NT2/D1 (cell line): Measurements from ENCODE around the gene LGI4.

Experiments
- DNase-seq: peaks from one replicate; pipeline ENCODE4 v3.0.0-alpha.2; 2011; ENCODE audit warnings: low read depth, low spot score
- H3K27me3 ChIP-seq: 2 replicates; pipeline ENCODE4 v1.6.0; 2011; ENCODE audit warnings: mild to moderate bottlenecking; ENCODE audit not compliant: insufficient read length, insufficient read depth
- H3K36me3 ChIP-seq: 2 replicates; pipeline ENCODE4 v1.6.1; 2011; ENCODE audit warnings: mild to moderate bottlenecking, low read length, mixed read lengths; ENCODE audit not compliant: insufficient read depth, insufficient read length
- H3K4me1 ChIP-seq: 2 replicates; pipeline ENCODE4 v1.5.1; 2011; ENCODE audit not compliant: insufficient read depth, insufficient read length
- H3K4me3 ChIP-seq: 2 replicates; pipeline ENCODE4 v1.5.1; 2011; ENCODE audit warnings: low read depth; ENCODE audit not compliant: insufficient read length
- H3K9ac ChIP-seq: 2 replicates; pipeline ENCODE4 v1.6.0; 2011; ENCODE audit warnings: low read depth; ENCODE audit not compliant: insufficient read length
- H3K9me3 ChIP-seq: 2 replicates; pipeline ENCODE4 v1.5.1; 2011; ENCODE audit warnings: mild to moderate bottlenecking, low read length; ENCODE audit not compliant: insufficient read depth
- SUZ12 ChIP-seq: IDR thresholded peaks from 2 replicates; pipeline ENCODE4 v1.6.1; 2011; ENCODE audit not compliant: insufficient read length, insufficient read depth; ENCODE audit errors: extremely low read depth
- YY1 ChIP-seq: IDR thresholded peaks from 2 replicates; pipeline ENCODE4 v1.6.1; 2011; ENCODE audit not compliant: insufficient read length, insufficient read depth
- ZNF274 ChIP-seq: IDR thresholded peaks from 2 replicates; pipeline ENCODE4 v1.6.1; 2011; ENCODE audit warnings: mild to moderate bottlenecking, low read depth, low read length

The LGI4 gene

DNA sequence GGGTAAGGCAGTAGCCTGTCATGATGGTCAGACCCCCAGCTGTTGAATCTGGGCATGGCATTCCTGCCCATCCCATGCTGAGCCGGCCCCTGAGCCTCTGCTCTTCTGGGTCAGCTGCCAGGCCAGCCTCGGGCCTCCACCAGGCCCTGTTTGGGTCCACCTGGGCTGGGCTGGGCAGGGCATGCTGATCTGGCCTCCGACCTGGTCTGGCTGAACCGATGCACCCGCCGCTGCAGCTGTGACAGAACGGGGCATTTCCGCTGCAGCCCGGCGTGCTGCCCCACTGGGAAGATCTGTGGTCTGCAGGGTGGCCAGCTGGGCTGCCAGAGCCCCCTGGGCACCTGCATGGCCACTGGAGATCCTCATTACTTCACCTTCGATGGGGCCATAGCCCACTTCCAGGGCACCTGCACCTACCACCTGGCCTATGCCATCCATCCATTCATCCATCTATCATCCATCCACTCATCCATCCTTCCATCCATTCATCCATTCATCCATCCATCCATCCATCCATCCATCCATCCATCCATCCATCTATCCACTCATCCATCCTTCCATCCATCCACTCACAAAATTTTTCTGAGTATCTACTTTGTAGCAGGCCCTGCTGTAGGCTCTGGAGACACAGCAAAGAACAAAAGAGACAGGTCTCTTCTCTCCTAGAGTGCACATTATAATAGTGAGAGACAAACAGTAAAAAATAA lies 40.8 kb downstream of the LGI4 start:
- no peaks in the 10 kb centered on the region for H3K36me3 ChIP-seq
- no peak overlapping the region for H3K9ac ChIP-seq
- H3K4me1 ChIP-seq = peaks cover 6% of the 10 kb centered on the region
- TF ChIP-seq ZNF274 = no peak
- TF ChIP-seq YY1 = no peak
- no peak for TF ChIP-seq SUZ12
- no peaks in the 10 kb centered on the region for H3K27me3 ChIP-seq
- DNase-seq = no peak
- no peaks in the 10 kb centered on the region for H3K9me3 ChIP-seq
- H3K4me3 ChIP-seq = no peak overlapping the region

DNA sequence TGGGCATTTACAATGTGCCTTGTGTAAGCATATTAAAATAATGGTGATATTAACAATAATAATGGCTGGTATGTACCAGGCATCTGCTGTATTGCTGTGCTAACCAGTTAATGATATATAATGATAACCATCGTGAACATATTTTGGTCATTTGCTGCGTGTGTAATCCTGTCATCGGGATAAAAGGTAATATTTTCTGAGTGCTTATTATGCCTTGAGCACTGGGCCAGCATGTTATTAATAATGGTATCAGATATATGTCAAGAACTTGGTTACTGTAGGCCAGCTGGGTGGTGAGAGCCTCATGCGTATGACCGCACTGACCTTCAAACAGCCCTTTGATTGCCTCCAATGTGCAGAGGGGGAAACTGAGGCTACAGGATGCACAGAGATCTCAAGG lies 41.4 kb downstream of the LGI4 start:
- H3K4me3 ChIP-seq = no peak overlapping the region
- DNase-seq = no peak

DNA sequence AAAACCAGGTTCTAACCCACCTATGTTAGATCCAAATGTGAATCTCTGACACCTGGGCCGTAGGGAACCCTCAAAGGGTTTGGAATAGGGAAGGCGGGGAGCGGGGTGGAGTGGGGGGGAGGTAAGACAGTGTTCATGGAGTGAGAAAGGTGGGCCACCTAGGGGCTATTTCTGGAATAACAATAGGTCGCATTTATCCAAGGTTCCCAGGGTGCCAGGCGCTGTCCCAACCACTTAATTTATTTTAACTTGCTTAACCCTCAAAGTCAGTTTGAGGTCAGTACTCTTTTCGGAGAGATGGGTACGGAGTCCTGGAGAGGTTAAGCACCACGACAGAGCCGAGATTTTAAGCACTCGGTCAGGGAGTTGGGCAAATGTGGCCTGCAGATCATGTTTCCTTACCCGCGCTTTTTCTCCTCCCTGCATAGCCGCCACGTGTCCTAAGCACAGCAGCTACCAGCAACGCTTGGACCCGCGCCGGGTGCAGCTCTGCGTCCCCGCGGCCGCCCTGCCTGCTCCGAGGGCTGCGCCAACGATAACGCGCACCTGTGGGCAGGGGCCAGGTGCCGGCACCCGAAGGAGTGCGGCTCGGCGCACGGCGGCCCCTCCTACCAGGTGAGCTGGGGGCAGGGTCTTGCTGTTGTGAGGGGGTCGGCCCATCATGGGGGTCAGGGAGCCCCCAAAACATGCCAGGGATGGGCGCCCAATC lies 44.2 kb downstream of the LGI4 start:
- peak overlapping the region; percentile 21 for H3K9ac ChIP-seq
- H3K27me3 ChIP-seq = no peaks in the 10 kb centered on the region
- no peaks in the 10 kb centered on the region for H3K36me3 ChIP-seq
- no peak for TF ChIP-seq YY1
- no peak overlapping the region for H3K4me3 ChIP-seq
- DNase-seq = no peak
- H3K9me3 ChIP-seq = no peaks in the 10 kb centered on the region
- H3K4me1 ChIP-seq = peaks cover 10% of the 10 kb centered on the region

More for the DNA sequence above, 41.4 kb downstream of the LGI4 start:
- Histone ChIP-seq H3K9me3 (no peaks in the 10 kb centered on the region), H3K27me3 (no peaks in the 10 kb centered on the region), H3K36me3 (no peaks in the 10 kb centered on the region), H3K4me1 (peaks cover 6% of the 10 kb centered on the region), H3K9ac (no peak overlapping the region)
- no peak for TF ChIP-seq YY1
- TF ChIP-seq SUZ12 = no peak
- TF ChIP-seq ZNF274 = no peak

DNA sequence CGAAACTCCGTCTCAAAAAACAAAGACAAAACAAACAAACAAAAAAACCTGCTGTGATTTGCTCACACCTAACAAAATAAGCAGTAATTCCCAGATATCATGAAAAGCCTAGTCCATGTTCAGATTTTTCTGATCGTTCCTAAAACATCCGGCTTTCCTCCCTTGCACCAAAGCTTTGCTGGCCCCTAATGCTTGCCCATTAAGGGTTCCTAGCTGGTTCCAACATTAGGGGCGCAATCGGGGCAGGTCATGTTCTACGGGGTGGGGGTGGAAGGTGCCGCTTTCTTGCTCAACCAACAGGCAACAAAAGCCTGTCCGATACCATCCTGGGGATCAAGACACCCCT lies 44.7 kb downstream of the LGI4 start:
- Histone ChIP-seq H3K9me3 (no peaks in the 10 kb centered on the region), H3K9ac (peak overlapping the region; percentile 21), H3K4me1 (peaks cover 10% of the 10 kb centered on the region), H3K4me3 (no peak overlapping the region), H3K36me3 (no peaks in the 10 kb centered on the region), H3K27me3 (no peaks in the 10 kb centered on the region)
- no peak for DNase-seq
- TF ChIP-seq YY1 = no peak
- no peak for TF ChIP-seq ZNF274
- no peak for TF ChIP-seq SUZ12

DNA sequence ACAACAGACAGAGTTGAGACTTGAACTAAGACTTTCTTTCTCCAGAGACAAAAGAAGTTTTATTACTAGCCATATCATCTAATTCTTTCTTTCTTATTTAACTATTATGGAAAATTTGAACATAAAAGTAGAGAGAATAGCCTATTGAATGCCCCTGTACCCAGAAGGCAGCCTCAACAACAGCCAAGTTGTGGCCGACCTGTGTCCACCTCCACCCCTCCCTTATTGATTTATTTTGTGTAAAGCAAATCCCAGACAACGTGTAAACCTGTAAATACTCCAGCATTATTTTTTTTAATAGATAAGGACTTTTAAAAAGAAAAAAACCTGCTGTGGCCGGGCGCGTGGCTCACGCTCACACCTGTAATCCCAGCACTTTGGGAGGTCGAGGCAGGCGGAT lies 45.3 kb downstream of the LGI4 start:
- Histone ChIP-seq H3K36me3 (no peaks in the 10 kb centered on the region), H3K9ac (no peak overlapping the region), H3K4me3 (no peak overlapping the region), H3K4me1 (peaks cover 10% of the 10 kb centered on the region), H3K9me3 (no peaks in the 10 kb centered on the region), H3K27me3 (no peaks in the 10 kb centered on the region)
- no peak for DNase-seq
- no peak for TF ChIP-seq YY1
- TF ChIP-seq ZNF274 = no peak
- TF ChIP-seq SUZ12 = no peak

DNA sequence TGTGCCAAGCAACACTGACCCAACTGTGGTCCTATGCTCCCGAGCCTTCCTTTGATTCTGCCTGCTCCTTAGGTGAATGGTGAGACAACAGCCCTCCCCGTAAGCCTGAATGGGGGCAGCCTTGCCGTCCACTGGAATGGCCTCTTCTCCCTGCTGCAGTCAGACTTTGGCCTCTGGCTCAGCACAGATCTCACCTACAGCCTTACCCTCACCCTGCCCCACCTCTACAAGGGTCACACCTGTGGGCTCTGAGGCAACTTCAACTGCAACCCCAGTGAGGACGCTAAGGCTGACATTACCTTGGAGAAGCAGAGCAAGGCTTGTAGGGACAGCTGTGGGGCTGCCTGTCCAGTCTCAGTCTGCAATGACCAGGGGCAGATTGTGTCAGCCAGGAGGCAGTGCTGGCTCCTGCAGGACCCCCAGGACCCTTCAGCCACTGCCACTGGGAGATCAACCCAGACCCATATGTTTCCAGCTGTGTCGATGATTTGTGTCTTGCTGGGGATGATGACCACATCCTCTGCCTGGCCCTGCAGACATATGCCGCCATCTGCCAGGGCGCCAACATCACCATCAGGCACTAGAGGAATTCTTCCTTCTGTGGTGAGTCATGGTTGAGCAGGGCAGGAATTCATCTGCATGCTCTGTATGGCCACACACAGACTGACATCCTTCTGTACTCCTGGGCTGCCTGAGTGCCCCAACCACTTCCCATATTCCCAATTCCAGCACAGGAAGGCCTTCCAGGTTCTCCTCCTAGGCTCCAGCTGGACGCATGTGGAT lies 46.5 kb downstream of the LGI4 start:
- Histone ChIP-seq H3K4me3 (no peak overlapping the region), H3K36me3 (no peaks in the 10 kb centered on the region), H3K27me3 (no peaks in the 10 kb centered on the region), H3K9ac (no peak overlapping the region), H3K9me3 (no peaks in the 10 kb centered on the region), H3K4me1 (peaks cover 10% of the 10 kb centered on the region)
- no peak for TF ChIP-seq SUZ12
- no peak for TF ChIP-seq ZNF274
- TF ChIP-seq YY1 = no peak
- DNase-seq = no peak

DNA sequence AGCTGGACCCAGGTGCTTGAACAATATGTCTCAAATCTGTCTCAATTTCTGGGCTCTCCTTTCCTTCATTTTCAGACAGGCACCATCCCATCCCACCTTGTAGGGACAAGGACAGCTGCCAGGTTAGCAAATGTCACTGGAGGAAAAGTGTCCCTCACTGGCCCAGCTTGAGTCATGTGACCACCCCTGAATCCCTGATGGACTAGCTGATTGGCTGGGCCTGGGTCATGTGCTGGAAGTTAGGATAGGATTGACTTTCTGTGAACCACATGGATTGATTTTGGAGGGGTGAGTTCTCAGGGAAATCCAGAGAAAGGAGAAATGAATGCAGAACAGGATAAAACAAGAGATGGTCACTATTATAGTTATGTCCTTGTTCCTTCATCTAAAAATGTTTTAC lies 47.5 kb downstream of the LGI4 start:
- H3K4me3 ChIP-seq = no peak overlapping the region
- TF ChIP-seq SUZ12 (no peak), YY1 (no peak), ZNF274 (no peak)
- H3K4me1 ChIP-seq = peaks cover 10% of the 10 kb centered on the region
- no peak overlapping the region for H3K9ac ChIP-seq
- H3K27me3 ChIP-seq = no peaks in the 10 kb centered on the region
- no peaks in the 10 kb centered on the region for H3K9me3 ChIP-seq
- no peak for DNase-seq
- H3K36me3 ChIP-seq = no peaks in the 10 kb centered on the region
